ENCODE measurements around the gene GBE1. TPM values are rescaled to one million over a fixed set of nuclear protein-coding genes. Genes with fewer than 3 reads are reported as not detected.

Gene GBE1
- total and polyA plus RNA-seq, 8 donors, result 3.7 to 14.1 (median 9.0) TPM

DNA sequence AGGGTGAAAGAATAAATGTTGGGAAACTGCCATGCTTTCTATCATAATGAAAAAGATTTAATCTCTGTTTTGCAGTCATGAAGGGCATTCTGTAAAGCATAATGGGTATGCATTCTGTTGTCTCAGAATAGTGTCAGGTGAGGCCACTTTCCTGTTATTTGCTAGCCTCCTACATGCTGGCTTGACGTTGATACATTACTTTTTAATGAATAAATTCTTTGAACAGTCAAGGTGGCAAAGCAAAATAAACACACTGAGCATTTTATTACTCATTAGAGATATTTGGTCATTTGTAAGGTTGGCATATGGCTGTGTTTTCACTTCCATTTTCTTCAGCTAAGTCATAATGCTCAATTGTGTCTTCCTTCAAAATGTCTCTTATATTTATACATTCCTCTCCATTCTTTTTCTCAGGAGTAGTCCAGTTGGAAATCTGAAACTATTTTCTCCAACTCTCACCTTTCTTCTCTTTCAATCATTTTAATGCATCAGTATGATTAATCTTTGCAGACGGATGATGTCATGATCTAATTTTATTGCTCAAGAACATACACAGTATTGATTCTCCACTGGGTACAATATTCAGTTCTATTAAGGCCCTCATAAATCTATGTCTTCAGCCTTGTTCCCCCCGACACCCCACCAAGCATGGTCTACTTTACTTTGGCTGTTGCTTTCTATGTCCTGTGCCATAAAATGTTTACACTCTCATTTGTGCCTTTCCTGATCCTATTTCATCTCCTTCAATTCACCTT is 290.7 kb downstream of the GBE1 start:
- FAIRE-seq (no peak), ATAC-seq (peak in 3 of 4 donors; percentile 28 to 57 (median 46)), DNase-seq (no peak)
- Histone ChIP-seq H3K27ac (no peak overlapping the region), H3K36me3 (no peaks in the 10 kb centered on the region), H3K4me3 (no peak overlapping the region), H3K4me1 (no peaks in the 10 kb centered on the region), H3K27me3 (no peaks in the 10 kb centered on the region), H3K9me3 (no peaks in the 10 kb centered on the region)
- WGBS, 2 donors, result 40 to 49% methylated on average over 3 of the region's 3 CpGs
- intact Hi-C loops (cut with DNase I), result no loop called here
- TF ChIP-seq, protein P1, sequence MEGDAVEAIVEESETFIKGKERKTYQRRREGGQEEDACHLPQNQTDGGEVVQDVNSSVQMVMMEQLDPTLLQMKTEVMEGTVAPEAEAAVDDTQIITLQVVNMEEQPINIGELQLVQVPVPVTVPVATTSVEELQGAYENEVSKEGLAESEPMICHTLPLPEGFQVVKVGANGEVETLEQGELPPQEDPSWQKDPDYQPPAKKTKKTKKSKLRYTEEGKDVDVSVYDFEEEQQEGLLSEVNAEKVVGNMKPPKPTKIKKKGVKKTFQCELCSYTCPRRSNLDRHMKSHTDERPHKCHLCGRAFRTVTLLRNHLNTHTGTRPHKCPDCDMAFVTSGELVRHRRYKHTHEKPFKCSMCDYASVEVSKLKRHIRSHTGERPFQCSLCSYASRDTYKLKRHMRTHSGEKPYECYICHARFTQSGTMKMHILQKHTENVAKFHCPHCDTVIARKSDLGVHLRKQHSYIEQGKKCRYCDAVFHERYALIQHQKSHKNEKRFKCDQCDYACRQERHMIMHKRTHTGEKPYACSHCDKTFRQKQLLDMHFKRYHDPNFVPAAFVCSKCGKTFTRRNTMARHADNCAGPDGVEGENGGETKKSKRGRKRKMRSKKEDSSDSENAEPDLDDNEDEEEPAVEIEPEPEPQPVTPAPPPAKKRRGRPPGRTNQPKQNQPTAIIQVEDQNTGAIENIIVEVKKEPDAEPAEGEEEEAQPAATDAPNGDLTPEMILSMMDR (IDR thresholded peaks at IDR 0.05), result no peak

DNA sequence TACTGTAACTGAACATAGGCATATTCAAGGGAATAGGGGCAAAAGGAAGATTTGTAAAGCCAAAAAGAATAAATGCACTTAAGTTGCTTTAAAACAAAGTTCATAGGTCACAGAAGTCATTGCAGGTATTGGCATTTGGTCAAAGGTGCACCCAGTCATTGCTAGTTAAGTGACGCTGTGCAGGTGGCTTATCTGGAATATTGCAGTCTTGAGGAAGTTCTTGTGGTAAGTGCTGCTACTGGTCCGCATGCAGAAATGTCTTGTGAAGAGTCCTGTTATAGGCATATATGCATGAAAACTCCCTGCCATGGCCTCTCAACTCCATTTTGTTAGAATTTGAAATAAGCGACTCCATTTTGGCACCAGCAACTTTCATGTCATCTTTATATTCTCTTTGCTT is 293.1 kb downstream of the GBE1 start:
- Histone ChIP-seq H3K4me3 (no peak overlapping the region), H3K27me3 (no peaks in the 10 kb centered on the region), H3K36me3 (no peaks in the 10 kb centered on the region), H3K9me3 (no peaks in the 10 kb centered on the region), H3K4me1 (no peaks in the 10 kb centered on the region), H3K27ac (no peak overlapping the region)
- 74 to 80% methylated on average over 3 of the region's 3 CpGs for WGBS, 2 donors
- FAIRE-seq, result no peak
- intact Hi-C loops (cut with DNase I), result no loop called here
- no peak for DNase-seq
- TF ChIP-seq, protein P1 (IDR thresholded peaks at IDR 0.05), result no peak
- ATAC-seq, result no peak

DNA sequence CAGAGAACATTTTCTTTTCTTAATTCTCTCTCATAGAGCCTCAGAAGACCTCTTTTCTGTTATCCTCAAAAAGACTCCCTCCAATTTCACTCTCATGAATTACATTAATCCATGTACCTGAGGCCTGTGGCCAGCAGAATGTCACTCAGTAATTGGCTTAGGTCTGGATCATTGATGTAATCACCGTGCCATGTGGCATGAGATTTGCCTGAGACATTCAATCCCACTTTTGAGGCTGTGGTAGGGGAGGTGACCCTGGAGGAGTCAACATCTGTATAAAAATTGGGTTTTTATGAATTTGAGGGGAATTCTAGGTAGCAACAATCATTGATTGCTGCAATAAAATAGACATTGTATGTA is 295.3 kb downstream of the GBE1 start:
- TF ChIP-seq, protein P1 (IDR thresholded peaks at IDR 0.05), result no peak
- Histone ChIP-seq H3K36me3 (no peaks in the 10 kb centered on the region), H3K9me3 (no peaks in the 10 kb centered on the region), H3K4me1 (no peaks in the 10 kb centered on the region), H3K27me3 (no peaks in the 10 kb centered on the region), H3K4me3 (no peak overlapping the region), H3K27ac (no peak overlapping the region)
- DNase-seq, result no peak
- intact Hi-C loops (cut with DNase I), result no loop called here
- ATAC-seq, result no peak
- no peak for FAIRE-seq
- WGBS, 2 donors, result 84 to 92% methylated on average over 1 of the region's 1 CpG

DNA sequence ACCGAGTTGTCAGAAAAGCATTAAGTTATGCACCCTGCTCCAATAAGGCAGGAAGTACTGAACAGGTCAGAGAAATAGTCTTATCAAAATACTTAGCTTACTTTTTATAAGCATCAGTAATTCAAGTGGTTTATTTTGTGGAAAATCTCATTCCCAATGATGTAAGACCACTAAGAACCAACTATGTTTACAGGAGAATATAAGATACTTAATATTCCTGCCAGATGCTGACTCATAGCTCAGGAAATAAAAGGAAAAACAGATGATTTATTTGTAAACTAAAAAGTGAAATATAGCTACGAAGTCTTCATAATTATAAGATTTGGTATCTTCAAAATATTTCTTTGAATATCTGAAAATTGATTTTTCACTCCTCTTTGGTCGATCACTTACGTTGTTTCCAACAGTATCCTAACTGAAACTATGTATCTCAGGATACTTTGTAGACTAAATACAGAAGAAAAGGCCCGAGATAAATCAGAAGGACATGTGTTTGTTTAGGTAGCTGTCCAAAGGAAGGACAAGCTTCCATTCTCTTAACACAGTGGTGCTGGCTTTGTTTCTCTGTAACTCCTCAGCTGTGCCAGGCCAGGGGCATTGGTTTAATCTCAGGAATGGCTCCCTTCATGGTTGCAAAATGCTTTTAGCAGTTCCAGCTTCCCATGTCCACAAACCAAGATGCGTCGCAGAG is 295.8 kb downstream of the GBE1 start:
- 70 to 74% methylated on average over 7 of the region's 7 CpGs for WGBS, 2 donors
- H3K27ac ChIP-seq, result no peak overlapping the region
- no peak for ATAC-seq
- TF ChIP-seq, protein P1 (IDR thresholded peaks at IDR 0.05), result no peak
- no peak for DNase-seq
- no peak for FAIRE-seq
- H3K4me3 ChIP-seq, result no peak overlapping the region
- H3K4me1 ChIP-seq, result no peaks in the 10 kb centered on the region
- no peaks in the 10 kb centered on the region for H3K27me3 ChIP-seq
- intact Hi-C loops (cut with DNase I), result no loop called here
- H3K36me3 ChIP-seq, result no peaks in the 10 kb centered on the region
- H3K9me3 ChIP-seq, result no peaks in the 10 kb centered on the region

DNA sequence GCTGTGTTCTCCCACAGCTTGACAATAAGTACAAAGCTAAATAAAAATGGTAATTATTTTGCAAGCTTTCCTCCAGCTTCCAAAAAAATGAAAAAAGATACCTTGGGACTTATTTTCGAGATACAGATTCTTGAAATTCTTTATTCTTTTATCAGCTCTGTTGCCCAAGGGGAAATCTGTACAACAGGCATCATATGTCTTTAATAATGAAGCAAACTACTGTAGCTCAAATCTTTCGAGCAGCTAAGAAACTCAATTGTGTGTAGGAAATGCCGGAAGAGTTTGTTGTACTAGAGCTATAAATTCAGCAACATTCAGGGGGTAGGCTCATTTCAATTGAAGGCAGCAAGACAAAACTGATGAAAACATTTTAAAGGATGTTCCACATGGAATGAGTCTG is 297.7 kb downstream of the GBE1 start:
- Histone ChIP-seq H3K27me3 (no peaks in the 10 kb centered on the region), H3K4me1 (no peaks in the 10 kb centered on the region), H3K9me3 (no peaks in the 10 kb centered on the region), H3K36me3 (no peaks in the 10 kb centered on the region), H3K27ac (no peak overlapping the region), H3K4me3 (no peak overlapping the region)
- WGBS, 2 donors, result 70 to 77% methylated on average over 3 of the region's 3 CpGs
- TF ChIP-seq, protein P1 (IDR thresholded peaks at IDR 0.05), result no peak
- ATAC-seq (no peak), FAIRE-seq (no peak), DNase-seq (no peak)
- intact Hi-C loops (cut with DNase I), result no loop called here
